GM18520 (cell line): ENCODE data around the gene SPACA7.

Experiments
- ATAC-seq: cut with Tn5 transposase; IDR thresholded peaks from one replicate; pipeline ENCODE4 v1.9.1; 2021; ENCODE audit not compliant: unreplicated experiment

The SPACA7 gene

GRCh38 chr13:112446867-112447266, 70.7 kb downstream of the SPACA7 start:
- ATAC-seq = no peak

- ATAC-seq = no peak
Measured at GRCh38 chr13:112447306-112447705, 71.2 kb downstream of the SPACA7 start.

- ATAC-seq = no peak
Measured at GRCh38 chr13:112447761-112448603, 71.8 kb downstream of the SPACA7 start.

GRCh38 chr13:112448621-112449544, 72.7 kb downstream of the SPACA7 start:
- ATAC-seq = no peak

GRCh38 chr13:112449545-112449930, 73.4 kb downstream of the SPACA7 start:
- ATAC-seq = no peak

- no peak for ATAC-seq
Measured at GRCh38 chr13:112450118-112450903, 74.2 kb downstream of the SPACA7 start.

GRCh38 chr13:112450904-112451240, 74.7 kb downstream of the SPACA7 start:
- ATAC-seq = no peak

- no peak for ATAC-seq
Measured at GRCh38 chr13:112451512-112452379, 75.6 kb downstream of the SPACA7 start.

GRCh38 chr13:112452380-112453206, 76.4 kb downstream of the SPACA7 start:
- no peak for ATAC-seq

- no peak for ATAC-seq
Measured at GRCh38 chr13:112453207-112453829, 77.2 kb downstream of the SPACA7 start.

- no peak for ATAC-seq
Measured at GRCh38 chr13:112453874-112454647, 77.9 kb downstream of the SPACA7 start.

- ATAC-seq = no peak
Measured at GRCh38 chr13:112454648-112455334, 78.6 kb downstream of the SPACA7 start.

GRCh38 chr13:112455476-112456059, 79.4 kb downstream of the SPACA7 start:
- no peak for ATAC-seq

GRCh38 chr13:112456138-112457056, 80.2 kb downstream of the SPACA7 start:
- ATAC-seq = no peak

- no peak for ATAC-seq
Measured at GRCh38 chr13:112457081-112457480, 80.9 kb downstream of the SPACA7 start.

- ATAC-seq = no peak
Measured at GRCh38 chr13:112457485-112457884, 81.3 kb downstream of the SPACA7 start.
